Stimulated activated CD8-positive, alpha-beta memory T cell treated with anti-CD3 and anti-CD28 coated beads, Interleukin-12 subunit alpha, Interleukin-12 subunit beta, amount 100 ng/mL, for 4 hours (primary cell): ENCODE results near the gene PTPRN2.

Experiments used
- DNase-seq: peaks from one replicate; pipeline ENCODE4 v3.0.0-alpha.2; 2020; ENCODE audit warnings: low read depth

PTPRN2 gene

GRCh38 chr7:158252837-158253669, 334.6 kb downstream of the PTPRN2 start:
- DNase-seq, result no peak

- no peak for DNase-seq
Observed at GRCh38 chr7:158252081-158252836, 335.4 kb downstream of the PTPRN2 start.

- DNase-seq, result no peak
Observed at GRCh38 chr7:158251061-158251965, 336.3 kb downstream of the PTPRN2 start.

GRCh38 chr7:158249692-158250091, 337.9 kb downstream of the PTPRN2 start:
- DNase-seq, result no peak

GRCh38 chr7:158248816-158249215, 338.8 kb downstream of the PTPRN2 start:
- no peak for DNase-seq

GRCh38 chr7:158247758-158248487, 339.7 kb downstream of the PTPRN2 start:
- DNase-seq, result no peak

GRCh38 chr7:158246960-158247673, 340.5 kb downstream of the PTPRN2 start:
- no peak for DNase-seq

- DNase-seq, result no peak
Observed at GRCh38 chr7:158246272-158246959, 341.2 kb downstream of the PTPRN2 start.

- DNase-seq, result no peak
Observed at GRCh38 chr7:158245724-158246041, 341.9 kb downstream of the PTPRN2 start.

- DNase-seq, result no peak
Observed at GRCh38 chr7:158244873-158245723, 342.5 kb downstream of the PTPRN2 start.

GRCh38 chr7:158244430-158244829, 343.2 kb downstream of the PTPRN2 start:
- no peak for DNase-seq

- DNase-seq, result no peak
Observed at GRCh38 chr7:158241919-158242318, 345.7 kb downstream of the PTPRN2 start.

- DNase-seq, result no peak
Observed at GRCh38 chr7:158240801-158241200, 346.8 kb downstream of the PTPRN2 start.

- DNase-seq, result no peak
Observed at GRCh38 chr7:158239290-158239981, 348.2 kb downstream of the PTPRN2 start.

GRCh38 chr7:158238616-158239289, 348.9 kb downstream of the PTPRN2 start:
- DNase-seq, result no peak

GRCh38 chr7:158237672-158238335, 349.8 kb downstream of the PTPRN2 start:
- DNase-seq, result no peak

- no peak for DNase-seq
Observed at GRCh38 chr7:158236400-158236799, 351.2 kb downstream of the PTPRN2 start.

GRCh38 chr7:158235862-158236261, 351.8 kb downstream of the PTPRN2 start:
- DNase-seq, result no peak
